Transverse colon (tissue), 4 donors: ENCODE measurements around the gene DLST. TPM values are rescaled to one million over a fixed set of nuclear protein-coding genes. Genes with fewer than 3 reads are reported as not detected.

Source experiments
- DNase-seq: peaks from one replicate; pipeline ENCODE4 v3.0.0-alpha.2; 2019
- H3K27ac ChIP-seq, 4 donors: fragments of 200-600 bp; sonication (generic); 2 replicates each; pipeline ENCODE4 v1.5.1; 2016 to 2018; ENCODE audit warnings: inconsistent platforms in 4 of 4
- H3K27me3 ChIP-seq: fragments of 200-600 bp; sonication (generic); 2 replicates; pipeline ENCODE4 v1.5.1; 2017; ENCODE audit warnings: inconsistent platforms
- H3K36me3 ChIP-seq, 4 donors: fragments of 200-600 bp; sonication (generic); 2 replicates each; pipeline ENCODE4 v1.5.1; 2017 to 2019; ENCODE audit warnings: inconsistent platforms in 4 of 4
- H3K4me1 ChIP-seq, 4 donors: fragments of 200-600 bp; sonication (generic); 2 replicates each; pipeline ENCODE4 v1.5.1; 2017 to 2020; ENCODE audit warnings: inconsistent platforms in 4 of 4
- H3K4me3 ChIP-seq, 4 donors: fragments of 200-600 bp; sonication (generic); 1 replicate in 1 of 4; 2 replicates in 3 of 4; pipeline versions ENCODE4 v1.5.1 to v1.6.1; 2017 to 2019; ENCODE audit warnings: inconsistent platforms in 4 of 4
- H3K9me3 ChIP-seq, 2 donors: fragments of 200-600 bp; sonication (generic); 2 replicates each; pipeline ENCODE4 v1.5.1; 2017 to 2019; ENCODE audit warnings: inconsistent platforms in 2 of 2
- CTCF ChIP-seq, 5 experiments: fragments of 200-600 bp in 3 of 5; fragments of 450-650 bp in 2 of 5; sonication (generic) in 3 of 5; IDR thresholded peaks; 1 replicate in 2 of 5; 2 replicates in 3 of 5; pipeline ENCODE4 v1.5.1; 2016 to 2017; ENCODE audit warnings: antibody characterized with exemption in 5 of 5, inconsistent platforms in 3 of 5, mild to moderate bottlenecking in 2 of 5, moderate library complexity in 1 of 5
- EP300 ChIP-seq: sonication (generic); formaldehyde crosslinking; IDR thresholded peaks from one replicate; pipeline ENCODE4 v1.6.1; 2017; ENCODE audit warnings: antibody characterized with exemption, low read depth
- POLR2A ChIP-seq: fragments of 450-650 bp; IDR thresholded peaks from one replicate; pipeline ENCODE4 v1.6.1; 2016; ENCODE audit warnings: antibody characterized with exemption, mild to moderate bottlenecking, moderate library complexity
- POLR2AphosphoS5 ChIP-seq, 3 donors: sonication (generic); formaldehyde crosslinking; IDR thresholded peaks; one replicate each; pipeline ENCODE4 v1.6.1; 2016; ENCODE audit warnings: antibody characterized with exemption in 3 of 3
- WGBS, 2 donors: methylation state at CpG; one replicate each; pipeline ENCODE4 v1.1.5; 2018; ENCODE audit warnings: low coverage in 1 of 2; 5-methylcytosine and 5-hydroxymethylcytosine counted together
- in situ Hi-C, 4 donors: fragments of 200-750 bp; cut with MboI; loops; one replicate each; pipeline versions ENCODE4 v1.15.0 to v1.15.1; 2017; ENCODE audit warnings: low sequenced_read_pairs in 3 of 4, low pct_ligation_motif_present in 1 of 4, low pct_unique_long_range_greater_than_20kb in 1 of 4
- intact Hi-C: fragments of 100-400 bp; cut with DNase I; formaldehyde crosslinking; loops from one replicate; pipeline ENCODE4 v1.15.1; 2023; ENCODE audit warnings: low total_unique reads
- total RNA-seq, 4 donors: library from RNA; depleted of rRNA; stranded (reverse); fragments of >200 nt; gene quantifications; one replicate each; pipeline ENCODE4 v1.1.0, GENCODE V29; 2016

DLST gene
- total RNA-seq, 4 donors from 2014 or later, result 65.1 to 135 (median 103) TPM

- intact Hi-C loops (no loop called here), in situ Hi-C loops (no loop called here)
- no peak for TF ChIP-seq CTCF (IDR thresholded peaks at IDR 0.05)
- no peak for TF ChIP-seq EP300
- no peak for TF ChIP-seq POLR2A
- no peak for TF ChIP-seq POLR2AphosphoS5 (IDR thresholded peaks at IDR 0.05)
- H3K4me1 ChIP-seq, result peaks cover 6 to 16% (median 11%) of the 10 kb centered on the region in 4 donors
- H3K4me3 ChIP-seq, result no peak overlapping the region
- H3K27ac ChIP-seq, result no peak overlapping the region
- 50 to 57% methylated on average over 2 to 10 of the region's 10 CpGs for whole genome bisulfite sequencing, 2 donors
- H3K27me3 ChIP-seq, result no peaks in the 10 kb centered on the region
- no peaks in the 10 kb centered on the region for H3K9me3 ChIP-seq
- DNase-seq, result no peak
- H3K36me3 ChIP-seq, result peaks cover 0 to 52% (median 22%) of the 10 kb centered on the region in 4 donors
Observed at GRCh38 chr14:74902941-74903705, 21.4 kb downstream of the DLST start.

GRCh38 chr14:74904635-74905503 is 23.2 kb downstream of the DLST start:
- Histone ChIP-seq H3K4me3 (no peak overlapping the region), H3K36me3 (peaks cover 0 to 34% (median 11%) of the 10 kb centered on the region in 4 donors), H3K9me3 (no peaks in the 10 kb centered on the region), H3K27ac (no peak overlapping the region), H3K4me1 (peaks cover 6 to 16% (median 11%) of the 10 kb centered on the region in 4 donors), H3K27me3 (no peaks in the 10 kb centered on the region)
- no peak for TF ChIP-seq POLR2AphosphoS5 (IDR thresholded peaks at IDR 0.05)
- TF ChIP-seq CTCF (IDR thresholded peaks at IDR 0.05), result no peak
- TF ChIP-seq EP300, result no peak
- no peak for TF ChIP-seq POLR2A
- WGBS, 2 donors, result 67 to 84% methylated on average over 1 to 6 of the region's 6 CpGs
- no peak for DNase-seq
- intact Hi-C loops, result loop anchor here (5.0 kb wide), 1 partner anchor 43 kb away; no protein-coding TSS in a partner anchor
- in situ Hi-C loops, result no loop called here

- no peaks in the 10 kb centered on the region for H3K9me3 ChIP-seq
- in situ Hi-C loops (no loop called here), intact Hi-C loops (loop anchor here (5.0 kb wide), 1 partner anchor 43 kb away; no protein-coding TSS in a partner anchor)
- 46% methylated on average over 14 of the region's 14 CpGs; no CpG with 5 or more reads in 1 of the 2 donors for WGBS, 2 donors
- H3K27ac ChIP-seq, result peak overlapping the region in 1 of 4 donors; percentile 11
- TF ChIP-seq EP300, result no peak
- TF ChIP-seq CTCF (IDR thresholded peaks at IDR 0.05), result peak; percentile 92 to 94 (median 93)
- TF ChIP-seq POLR2AphosphoS5 (IDR thresholded peaks at IDR 0.05), result peak in 1 of 3 donors; percentile 49
- H3K27me3 ChIP-seq, result no peaks in the 10 kb centered on the region
- peaks cover 6 to 16% (median 11%) of the 10 kb centered on the region in 4 donors for H3K4me1 ChIP-seq
- H3K36me3 ChIP-seq, result peaks cover 0 to 26% (median 7%) of the 10 kb centered on the region in 4 donors
- no peak overlapping the region for H3K4me3 ChIP-seq
- peak; percentile 77 for DNase-seq
Observed at GRCh38 chr14:74905595-74906142, 24.0 kb downstream of the DLST start.
